Muscle layer of colon (tissue), 2 donors: ENCODE measurements around the gene SLC29A1.
A peak's percentile ranks its signal among the peaks of the same experiment; 100 is the strongest.

Experiments used
- H3K27ac ChIP-seq: one replicate; pipeline ENCODE4 v1.7.0; 2013; ENCODE audit warnings: low read depth, mild to moderate bottlenecking, low read length, moderate library complexity
- H3K27me3 ChIP-seq, 2 donors: one replicate each; pipeline ENCODE4 v1.7.0; 2013; ENCODE audit warnings: low read length in 2 of 2, mild to moderate bottlenecking in 2 of 2; ENCODE audit not compliant: insufficient read depth in 2 of 2, control insufficient read depth in 1 of 2
- H3K36me3 ChIP-seq: one replicate; pipeline ENCODE4 v1.7.0; 2013; ENCODE audit warnings: mild to moderate bottlenecking, low read length; ENCODE audit not compliant: insufficient read depth
- H3K4me1 ChIP-seq: one replicate; pipeline ENCODE4 v1.7.0; 2013; ENCODE audit warnings: mild to moderate bottlenecking, low read length; ENCODE audit not compliant: insufficient read depth
- H3K4me3 ChIP-seq, 2 donors: one replicate each; pipeline ENCODE4 v1.7.0; 2013; ENCODE audit warnings: low read length in 2 of 2, low read depth in 1 of 2, mild to moderate bottlenecking in 1 of 2, moderate library complexity in 1 of 2
- H3K9ac ChIP-seq: one replicate; pipeline ENCODE4 v1.7.0; 2013; ENCODE audit warnings: low read length
- H3K9me3 ChIP-seq: one replicate; pipeline ENCODE4 v1.7.0; 2013; ENCODE audit warnings: mild to moderate bottlenecking, low read length
- donor health status: abdominal sarcoma.
- donor health status: Adenocarcinoma of cecum.

SLC29A1 gene

GRCh38 chr6:44198684-44199083 lies 24.7 kb upstream of the SLC29A1 start:
- Histone ChIP-seq H3K4me3 (no peak overlapping the region), H3K27ac (no peak overlapping the region), H3K9me3 (no peaks in the 10 kb centered on the region), H3K4me1 (no peaks in the 10 kb centered on the region), H3K9ac (no peak overlapping the region), H3K27me3 (no peaks in the 10 kb centered on the region), H3K36me3 (no peaks in the 10 kb centered on the region)

- Histone ChIP-seq H3K36me3 (no peaks in the 10 kb centered on the region), H3K27me3 (no peaks in the 10 kb centered on the region), H3K4me3 (no peak overlapping the region), H3K4me1 (no peaks in the 10 kb centered on the region), H3K9me3 (no peaks in the 10 kb centered on the region), H3K27ac (no peak overlapping the region), H3K9ac (no peak overlapping the region)
Measured at GRCh38 chr6:44199883-44200282, 23.5 kb upstream of the SLC29A1 start.

- H3K36me3 ChIP-seq, result no peaks in the 10 kb centered on the region
- no peaks in the 10 kb centered on the region for H3K4me1 ChIP-seq
- H3K9ac ChIP-seq, result no peak overlapping the region
- no peaks in the 10 kb centered on the region for H3K9me3 ChIP-seq
- no peaks in the 10 kb centered on the region for H3K27me3 ChIP-seq
- H3K27ac ChIP-seq, result no peak overlapping the region
- no peak overlapping the region for H3K4me3 ChIP-seq
Measured at GRCh38 chr6:44201200-44201599, 22.2 kb upstream of the SLC29A1 start.

GRCh38 chr6:44201638-44202303 lies 21.6 kb upstream of the SLC29A1 start:
- Histone ChIP-seq H3K27me3 (no peaks in the 10 kb centered on the region), H3K27ac (no peak overlapping the region), H3K36me3 (no peaks in the 10 kb centered on the region), H3K9ac (no peak overlapping the region), H3K4me1 (no peaks in the 10 kb centered on the region), H3K9me3 (no peaks in the 10 kb centered on the region), H3K4me3 (no peak overlapping the region)

- Histone ChIP-seq H3K36me3 (no peaks in the 10 kb centered on the region), H3K27ac (no peak overlapping the region), H3K9me3 (no peaks in the 10 kb centered on the region), H3K9ac (no peak overlapping the region), H3K27me3 (no peaks in the 10 kb centered on the region), H3K4me1 (no peaks in the 10 kb centered on the region), H3K4me3 (no peak overlapping the region)
Measured at GRCh38 chr6:44202332-44202971, 20.9 kb upstream of the SLC29A1 start.

- Histone ChIP-seq H3K36me3 (no peaks in the 10 kb centered on the region), H3K9ac (no peak overlapping the region), H3K9me3 (no peaks in the 10 kb centered on the region), H3K27me3 (no peaks in the 10 kb centered on the region), H3K27ac (no peak overlapping the region), H3K4me3 (no peak overlapping the region), H3K4me1 (no peaks in the 10 kb centered on the region)
Measured at GRCh38 chr6:44202972-44203750, 20.2 kb upstream of the SLC29A1 start.

GRCh38 chr6:44203955-44204354 lies 19.4 kb upstream of the SLC29A1 start:
- Histone ChIP-seq H3K36me3 (no peaks in the 10 kb centered on the region), H3K9me3 (no peaks in the 10 kb centered on the region), H3K27me3 (no peaks in the 10 kb centered on the region), H3K9ac (no peak overlapping the region), H3K4me1 (no peaks in the 10 kb centered on the region), H3K27ac (no peak overlapping the region), H3K4me3 (no peak overlapping the region)

- Histone ChIP-seq H3K4me1 (no peaks in the 10 kb centered on the region), H3K27ac (no peak overlapping the region), H3K4me3 (no peak overlapping the region), H3K9ac (no peak overlapping the region), H3K9me3 (no peaks in the 10 kb centered on the region), H3K36me3 (no peaks in the 10 kb centered on the region), H3K27me3 (no peaks in the 10 kb centered on the region)
Measured at GRCh38 chr6:44207966-44208365, 15.4 kb upstream of the SLC29A1 start.

GRCh38 chr6:44211284-44211683 lies 12.1 kb upstream of the SLC29A1 start:
- peaks cover 5% of the 10 kb centered on the region for H3K4me1 ChIP-seq
- no peak overlapping the region for H3K9ac ChIP-seq
- no peaks in the 10 kb centered on the region for H3K27me3 ChIP-seq
- H3K36me3 ChIP-seq, result no peaks in the 10 kb centered on the region
- no peak overlapping the region for H3K4me3 ChIP-seq
- no peak overlapping the region for H3K27ac ChIP-seq
- no peaks in the 10 kb centered on the region for H3K9me3 ChIP-seq

- H3K36me3 ChIP-seq, result no peaks in the 10 kb centered on the region
- peaks cover 33% of the 10 kb centered on the region for H3K4me1 ChIP-seq
- H3K4me3 ChIP-seq, result no peak overlapping the region
- no peaks in the 10 kb centered on the region for H3K9me3 ChIP-seq
- H3K27ac ChIP-seq, result no peak overlapping the region
- H3K27me3 ChIP-seq, result no peaks in the 10 kb centered on the region
- H3K9ac ChIP-seq, result no peak overlapping the region
Measured at GRCh38 chr6:44214307-44214706, 9.1 kb upstream of the SLC29A1 start.

GRCh38 chr6:44216677-44217331 lies 6.6 kb upstream of the SLC29A1 start, which contains the start of gene MYMX:
MYMX (plus strand) TSS chr6:44216926; CDS start chr6:44217472, 546 bp downstream.
- Histone ChIP-seq H3K27me3 (no peaks in the 10 kb centered on the region), H3K36me3 (no peaks in the 10 kb centered on the region), H3K4me1 (peaks cover 49% of the 10 kb centered on the region), H3K9me3 (no peaks in the 10 kb centered on the region), H3K4me3 (peak within 1 kb of the TSS in 1 of 2 donors; percentile 35), H3K9ac (peak within 1 kb of the TSS; percentile 4), H3K27ac (peak within 1 kb of the TSS; percentile 80)
